NCI-H2029 treated with DMSO at 0.1 percent for 48 hours (cell line): Measurements from ENCODE around the gene PLD4.
"Not testable (repeated sequence)": the region's sequence is repeated elsewhere in the genome, so short reads cannot be mapped to it uniquely, and the experiment has no call there.

Experiments
- DNase-seq: peaks from one replicate; lab custom pipeline; 2025; lab: John Stamatoyannopoulos, UW

The PLD4 gene

GRCh38 chr14:104941508-104942365 lies 17.1 kb downstream of the PLD4 start:
- no peak for DNase-seq

DNA sequence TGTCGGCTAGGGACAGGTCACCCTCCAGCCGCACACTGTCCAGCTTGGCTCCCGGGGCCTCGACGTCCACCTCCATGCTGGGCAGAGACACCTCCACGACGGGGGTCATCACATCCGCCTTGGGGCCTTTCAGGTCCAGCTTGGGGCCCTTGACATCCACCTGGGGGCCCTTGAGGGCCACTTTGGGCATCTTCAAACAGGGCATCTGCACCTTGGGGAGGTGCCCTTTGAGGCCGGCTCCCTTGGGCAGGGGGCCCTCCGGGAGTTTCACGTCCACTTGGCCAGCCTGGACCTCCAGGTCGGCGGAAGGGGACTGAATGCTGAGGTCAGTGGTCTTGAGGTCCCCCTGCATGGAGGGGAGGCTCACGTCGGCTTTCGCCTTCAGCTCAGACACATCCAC lies 17.9 kb downstream of the PLD4 start:
- no peak for DNase-seq

GRCh38 chr14:104943216-104944015 lies 18.7 kb downstream of the PLD4 start:
- DNase-seq = not testable (repeated sequence)

DNA sequence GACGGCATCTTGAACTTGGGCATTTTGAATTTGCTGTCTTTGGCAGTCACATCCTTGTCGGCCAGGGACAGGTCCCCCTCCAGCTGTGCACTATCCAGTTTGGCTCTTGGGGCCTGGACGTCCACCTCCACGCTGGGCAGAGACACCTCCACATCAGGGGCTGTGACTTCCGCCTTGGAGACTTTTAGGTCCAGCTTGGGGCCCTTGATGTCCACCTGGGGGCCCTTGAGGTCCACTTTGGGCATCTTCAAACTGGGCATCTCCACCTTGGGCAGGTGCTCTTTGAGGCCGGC lies 19.3 kb downstream of the PLD4 start:
- DNase-seq = not testable (repeated sequence)

DNA sequence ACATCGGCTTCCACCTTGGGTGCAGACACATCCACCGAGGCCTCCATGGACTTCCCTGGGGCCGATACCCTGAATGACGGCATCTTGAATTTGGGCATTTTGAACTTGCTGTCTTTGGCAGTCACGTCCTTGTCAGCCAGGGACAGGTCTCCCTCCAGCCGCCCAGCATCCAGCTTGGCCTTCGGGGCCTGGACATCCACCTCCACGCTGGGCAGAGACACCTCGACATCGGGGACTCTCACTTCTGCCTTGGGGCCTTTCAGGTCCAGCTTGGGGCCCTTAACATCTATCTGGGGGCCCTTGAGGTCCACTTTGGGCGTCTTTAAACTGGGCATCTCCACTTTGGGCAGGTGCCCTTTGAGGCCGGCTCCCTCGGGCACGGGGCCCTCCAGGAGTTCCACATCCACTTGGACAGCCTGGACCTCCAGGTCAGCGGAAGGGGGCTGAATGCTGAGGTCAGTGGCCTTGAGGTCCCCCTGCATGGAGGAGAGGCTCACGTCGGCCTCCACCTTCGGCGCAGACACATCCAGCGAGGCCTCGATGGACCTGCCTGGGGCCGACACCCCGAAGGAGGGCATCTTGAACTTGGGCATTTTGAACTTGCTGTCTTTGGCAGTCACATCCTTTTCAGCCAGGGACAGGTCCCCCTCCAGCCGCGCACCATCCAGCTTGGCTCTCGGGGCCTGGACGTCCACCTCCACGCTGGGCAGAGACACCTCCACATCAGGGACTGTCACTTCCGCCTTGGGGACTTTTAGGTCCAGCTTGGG lies 19.9 kb downstream of the PLD4 start:
- not testable (repeated sequence) for DNase-seq

DNA sequence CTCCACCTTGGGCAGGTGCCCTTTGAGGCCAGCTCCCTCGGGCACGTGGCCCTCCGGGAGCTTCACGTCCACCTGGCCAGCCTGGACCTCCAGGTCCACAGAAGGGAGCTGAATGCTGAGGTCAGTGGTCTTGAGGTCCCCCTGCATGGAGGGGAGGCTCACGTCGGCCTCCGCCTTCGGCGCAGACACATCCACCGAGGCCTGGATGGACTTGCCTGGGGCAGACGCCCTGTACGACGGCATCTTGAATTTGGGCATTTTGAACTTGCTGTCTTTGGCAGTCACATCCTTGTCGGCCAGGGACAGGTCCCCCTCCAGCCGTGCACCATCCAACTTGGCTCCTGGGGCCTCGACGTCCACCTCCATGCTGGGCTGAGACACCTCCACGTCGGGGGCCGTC lies 20.6 kb downstream of the PLD4 start:
- DNase-seq = not testable (repeated sequence)

GRCh38 chr14:104945986-104946965 lies 21.6 kb downstream of the PLD4 start:
- DNase-seq = not testable (repeated sequence)

- DNase-seq = not testable (repeated sequence)
Observed at GRCh38 chr14:104947201-104947600, 22.5 kb downstream of the PLD4 start.

DNA sequence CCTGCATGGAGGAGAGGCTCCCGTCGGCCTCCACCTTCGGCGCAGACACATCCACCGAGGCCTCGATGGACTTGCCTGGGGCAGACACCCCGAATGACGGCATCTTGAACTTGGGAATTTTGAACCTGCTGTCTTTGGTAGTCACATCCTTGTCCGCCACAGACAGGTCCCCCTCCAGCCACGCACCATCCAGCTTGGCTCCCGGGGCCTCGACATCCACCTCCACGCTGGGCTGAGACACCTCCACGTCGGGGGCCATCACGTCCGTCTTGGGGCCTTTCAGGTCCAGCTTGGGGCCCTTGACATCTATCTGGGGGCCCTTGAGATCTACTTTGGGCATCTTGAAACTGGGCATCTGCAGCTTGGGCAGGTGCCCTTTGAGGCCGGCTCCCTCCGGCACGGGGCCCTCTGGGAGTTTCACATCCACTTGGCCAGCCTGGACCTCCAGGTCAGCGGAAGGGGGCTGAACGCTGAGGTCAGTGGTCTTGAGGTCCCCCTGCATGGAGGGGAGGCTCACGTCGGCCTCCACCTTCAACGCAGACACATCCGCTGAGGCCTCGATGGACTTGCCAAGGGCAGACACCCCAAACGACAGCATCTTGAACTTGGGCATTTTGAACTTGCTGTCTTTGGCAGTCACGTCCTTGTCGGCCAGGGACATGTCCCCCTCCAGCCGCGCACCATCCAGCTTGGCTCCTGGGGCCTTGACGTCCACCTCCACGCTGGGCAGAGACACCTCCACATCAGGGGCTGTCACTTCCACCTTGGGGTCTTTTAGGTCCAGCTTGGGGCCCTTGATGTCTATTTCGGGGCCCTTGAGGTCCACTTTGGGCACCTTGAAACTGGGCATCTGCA lies 23.4 kb downstream of the PLD4 start:
- not testable (repeated sequence) for DNase-seq

- DNase-seq = no peak
Observed at GRCh38 chr14:104948736-104949031, 24.0 kb downstream of the PLD4 start.

GRCh38 chr14:104949406-104949955 lies 24.8 kb downstream of the PLD4 start:
- not testable (repeated sequence) for DNase-seq

DNA sequence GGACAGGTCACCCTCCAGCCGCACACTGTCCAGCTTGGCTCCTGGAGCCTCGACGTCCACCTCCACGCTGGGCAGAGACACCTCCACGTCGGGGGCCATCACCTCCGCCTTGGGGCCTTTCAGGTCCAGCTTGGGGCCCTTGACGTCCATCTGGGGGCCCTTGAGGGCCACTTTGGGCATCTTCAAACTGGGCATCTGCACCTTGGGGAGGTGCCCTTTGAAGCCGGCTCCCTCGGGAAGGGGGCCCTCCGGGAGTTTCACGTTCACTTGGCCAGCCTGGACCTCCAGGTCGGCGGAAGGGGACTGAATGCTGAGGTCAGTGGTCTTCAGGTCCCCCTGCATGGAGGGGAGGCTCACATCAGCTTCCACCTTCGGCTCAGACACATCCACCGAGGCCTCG lies 25.3 kb downstream of the PLD4 start:
- DNase-seq = no peak

DNA sequence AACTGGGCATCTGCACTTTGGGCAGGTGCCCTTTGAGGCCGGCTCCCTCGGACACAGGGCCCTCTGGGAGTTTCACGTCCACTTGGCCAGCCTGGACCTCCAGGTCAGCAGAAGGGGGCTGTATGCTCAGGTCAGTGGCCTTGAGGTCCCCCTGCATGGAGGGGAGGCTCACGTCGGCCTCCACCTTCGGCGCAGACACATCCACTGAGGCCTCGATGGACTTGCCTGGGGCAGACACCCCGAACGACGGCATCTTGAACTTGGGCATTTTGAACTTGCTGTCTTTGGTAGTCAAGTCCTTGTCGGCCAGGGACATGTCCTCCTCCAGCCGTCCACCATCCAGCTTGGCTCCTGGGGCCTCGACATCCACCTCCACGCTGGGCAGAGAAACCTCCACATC lies 26.0 kb downstream of the PLD4 start:
- not testable (repeated sequence) for DNase-seq

- not testable (repeated sequence) for DNase-seq
Observed at GRCh38 chr14:104951863-104952657, 27.4 kb downstream of the PLD4 start.

DNA sequence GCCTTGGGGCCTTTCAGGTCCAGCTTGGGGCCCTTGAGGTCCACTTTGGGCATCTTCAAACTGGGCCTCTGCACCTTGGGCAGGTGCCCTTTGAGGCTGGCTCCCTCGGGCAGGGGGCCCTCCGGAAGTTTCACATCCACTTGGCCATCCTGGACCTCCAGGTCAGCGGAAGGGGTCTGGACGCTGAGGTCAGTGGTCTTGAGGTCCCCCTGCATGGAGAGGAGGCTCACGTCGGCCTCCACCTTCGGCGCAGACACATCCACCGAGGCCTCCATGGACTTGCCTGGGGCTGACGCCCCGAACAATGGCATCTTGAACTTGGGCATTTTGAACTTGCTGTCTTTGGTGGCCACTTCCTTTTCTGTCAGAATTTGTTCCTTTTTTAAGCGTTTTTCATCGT lies 28.4 kb downstream of the PLD4 start:
- no peak for DNase-seq

GRCh38 chr14:104953896-104954656 lies 29.4 kb downstream of the PLD4 start:
- no peak for DNase-seq

GRCh38 chr14:104954746-104955395 lies 30.2 kb downstream of the PLD4 start:
- no peak for DNase-seq

DNA sequence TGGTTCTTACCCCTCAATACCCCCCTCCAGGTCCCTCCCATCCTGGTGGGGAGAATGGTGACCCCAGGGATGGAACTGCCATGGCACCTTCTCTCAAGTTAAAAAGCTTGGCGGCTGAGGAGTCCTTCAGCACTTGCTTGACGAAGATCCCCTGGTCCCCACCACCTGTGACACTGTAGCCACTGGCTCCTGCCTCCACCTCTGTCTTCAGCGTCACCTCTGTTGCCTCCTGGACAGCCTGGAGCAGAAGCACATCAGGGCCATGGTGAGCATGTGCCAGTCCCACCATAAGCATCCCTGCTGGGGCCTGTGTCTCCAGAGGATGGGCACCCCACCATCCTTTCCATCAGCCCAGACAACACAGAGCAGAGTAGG lies 30.7 kb downstream of the PLD4 start:
- DNase-seq = no peak
